Nephron (organoid): ENCODE results near the gene N4BP2L2.

Experiments
- H3K27ac Mint-ChIP-seq, 3 experiments: 2 replicates each; pipeline ENCODE4 v1.8.0; 2020; ENCODE audit warnings: mixed read lengths in 3 of 3, mild to moderate bottlenecking in 2 of 3, moderate library complexity in 1 of 3
- H3K27me3 Mint-ChIP-seq: 2 replicates; pipeline ENCODE4 v1.8.0; 2021; ENCODE audit warnings: low read depth, mild to moderate bottlenecking, moderate library complexity, mixed read lengths
- H3K36me3 Mint-ChIP-seq: 2 replicates; pipeline ENCODE4 v1.8.0; 2020; ENCODE audit warnings: low read depth, mixed read lengths
- H3K4me1 Mint-ChIP-seq: 2 replicates; pipeline ENCODE4 v1.8.0; 2020; ENCODE audit warnings: mixed read lengths
- H3K4me3 Mint-ChIP-seq, 3 experiments: 2 replicates each; pipeline ENCODE4 v1.8.0; 2020; ENCODE audit warnings: mild to moderate bottlenecking in 3 of 3, mixed read lengths in 3 of 3, moderate library complexity in 2 of 3
- H3K9me3 Mint-ChIP-seq: 2 replicates; pipeline ENCODE4 v1.8.0; 2020; ENCODE audit warnings: mixed read lengths
- TF ChIP-seq, protein P1 (sequence below), 3 experiments: fragments of 200-600 bp; sonication (generic); IDR thresholded peaks; one replicate each; pipeline ENCODE4 v1.5.0; 2021; ENCODE audit warnings: antibody characterized with exemption in 3 of 3; ENCODE audit not compliant: unreplicated experiment in 3 of 3

Gene N4BP2L2

DNA sequence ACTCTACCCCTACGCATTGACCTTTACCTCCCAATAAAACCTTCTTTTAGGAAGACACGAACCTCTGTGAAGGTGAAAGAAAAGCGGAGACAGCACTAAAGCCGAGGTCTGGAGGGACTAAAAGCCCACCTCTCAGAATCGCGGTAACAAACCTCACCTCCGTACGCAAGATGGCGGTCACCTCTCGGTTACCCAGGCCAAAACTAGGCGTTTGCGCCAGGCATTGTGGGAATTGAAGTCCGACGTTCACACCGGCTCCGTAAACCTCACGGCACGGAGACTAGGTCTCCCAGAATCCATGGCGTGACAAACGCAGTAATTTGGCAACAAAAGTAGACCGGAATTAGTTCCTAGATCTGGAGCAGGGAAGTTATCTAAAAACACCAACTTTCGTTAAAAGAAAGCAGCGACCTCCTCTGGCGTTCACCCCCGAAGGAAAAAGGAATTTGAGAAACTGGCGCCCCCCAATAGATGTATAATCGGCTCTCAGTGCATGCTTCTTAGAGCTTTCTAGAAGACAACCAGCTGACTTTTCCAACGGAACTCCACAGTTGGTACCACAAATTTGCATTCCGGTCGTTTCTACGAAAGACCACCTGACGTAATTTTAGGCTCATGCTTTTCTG, at the start of gene N4BP2L2:
N4BP2L2 (minus strand) TSS at position 175 of the 626 bp plus-strand sequence. CDS start 1,768 bp downstream, outside the sequence.
- Mint-ChIP-seq H3K27me3 (no peaks in the 10 kb centered on the region), H3K36me3 (peaks cover 43% of the 10 kb centered on the region), H3K4me1 (peaks cover 31% of the 10 kb centered on the region), H3K4me3 (peak within 1 kb of the TSS; percentile 99 to 100 (median 99)), H3K27ac (peak within 1 kb of the TSS; percentile 98 to 99 (median 99)), H3K9me3 (peaks cover 12% of the 10 kb centered on the region)
- TF ChIP-seq, protein P1, sequence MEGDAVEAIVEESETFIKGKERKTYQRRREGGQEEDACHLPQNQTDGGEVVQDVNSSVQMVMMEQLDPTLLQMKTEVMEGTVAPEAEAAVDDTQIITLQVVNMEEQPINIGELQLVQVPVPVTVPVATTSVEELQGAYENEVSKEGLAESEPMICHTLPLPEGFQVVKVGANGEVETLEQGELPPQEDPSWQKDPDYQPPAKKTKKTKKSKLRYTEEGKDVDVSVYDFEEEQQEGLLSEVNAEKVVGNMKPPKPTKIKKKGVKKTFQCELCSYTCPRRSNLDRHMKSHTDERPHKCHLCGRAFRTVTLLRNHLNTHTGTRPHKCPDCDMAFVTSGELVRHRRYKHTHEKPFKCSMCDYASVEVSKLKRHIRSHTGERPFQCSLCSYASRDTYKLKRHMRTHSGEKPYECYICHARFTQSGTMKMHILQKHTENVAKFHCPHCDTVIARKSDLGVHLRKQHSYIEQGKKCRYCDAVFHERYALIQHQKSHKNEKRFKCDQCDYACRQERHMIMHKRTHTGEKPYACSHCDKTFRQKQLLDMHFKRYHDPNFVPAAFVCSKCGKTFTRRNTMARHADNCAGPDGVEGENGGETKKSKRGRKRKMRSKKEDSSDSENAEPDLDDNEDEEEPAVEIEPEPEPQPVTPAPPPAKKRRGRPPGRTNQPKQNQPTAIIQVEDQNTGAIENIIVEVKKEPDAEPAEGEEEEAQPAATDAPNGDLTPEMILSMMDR (IDR thresholded peaks at IDR 0.05; ENCODE audit: unreplicated experiment in 3 of 3): peak in 2 of 3 experiments; percentile 43 to 47

DNA sequence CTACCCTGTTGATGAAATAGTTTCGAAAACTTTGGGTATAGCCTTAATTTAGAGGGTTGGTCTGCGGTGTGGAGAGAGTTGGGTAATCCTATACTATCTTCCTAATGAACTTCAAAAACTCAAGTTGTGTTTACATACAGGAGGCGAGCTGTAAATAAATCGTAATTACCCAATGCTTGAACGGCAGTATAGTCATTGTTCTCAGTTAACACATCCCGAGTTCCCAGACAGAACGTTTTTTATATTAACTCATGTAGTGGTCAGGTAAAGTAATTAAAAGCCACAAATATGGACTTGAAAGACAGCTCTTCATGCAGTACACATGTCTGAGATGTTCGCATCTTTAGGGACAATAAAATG, 49.2 kb upstream of the N4BP2L2 start:
- Mint-ChIP-seq H3K9me3 (no peaks in the 10 kb centered on the region), H3K4me3 (peak overlapping the region; percentile 84 to 97 (median 93)), H3K27me3 (peaks cover 6% of the 10 kb centered on the region), H3K36me3 (peaks cover 8% of the 10 kb centered on the region), H3K4me1 (peaks cover 36% of the 10 kb centered on the region), H3K27ac (peak overlapping the region; percentile 97 to 100 (median 97))
- TF ChIP-seq, protein P1 (IDR thresholded peaks at IDR 0.05; ENCODE audit: unreplicated experiment in 3 of 3): no peak

DNA sequence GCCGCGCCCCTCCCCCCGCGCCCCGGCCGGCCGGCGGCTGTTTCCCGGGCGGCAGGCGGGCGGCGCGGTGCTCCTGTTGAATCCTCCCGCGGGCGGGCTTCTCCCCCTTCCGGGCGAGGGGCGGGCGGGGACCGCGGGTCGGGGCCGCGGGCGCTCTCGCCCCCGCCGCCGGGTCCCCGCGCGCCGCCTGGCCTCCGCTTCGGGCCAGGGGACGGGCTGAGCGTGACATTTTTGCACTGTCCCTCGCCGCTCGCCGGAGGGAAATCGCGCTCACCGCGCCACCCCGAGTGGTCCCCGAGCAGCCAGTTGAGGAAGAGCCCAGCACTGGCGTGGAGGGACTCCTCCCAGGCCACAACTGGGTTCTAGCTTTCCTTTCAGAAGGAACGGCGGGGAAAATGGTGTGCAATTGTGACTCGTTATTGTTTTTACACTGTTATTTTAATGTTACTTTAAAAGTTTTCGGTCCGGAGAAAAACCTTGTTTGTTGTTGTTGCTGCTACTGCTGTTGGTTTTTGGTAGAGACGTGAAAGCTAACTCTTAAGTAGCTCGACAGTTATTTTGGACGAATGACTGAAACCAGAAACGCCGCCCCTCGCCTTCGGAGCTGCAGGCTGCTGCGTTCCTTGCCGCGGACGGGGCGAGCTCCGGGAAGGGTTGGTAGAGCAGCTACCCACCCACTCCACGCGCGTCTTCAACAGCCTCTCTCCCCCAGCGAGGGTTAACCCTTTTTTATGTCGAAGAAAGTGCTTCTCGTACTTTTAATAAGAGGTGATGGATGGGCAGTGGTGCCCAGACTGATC, 48.6 kb upstream of the N4BP2L2 start:
- Mint-ChIP-seq H3K27me3 (peaks cover 6% of the 10 kb centered on the region), H3K36me3 (peaks cover 3% of the 10 kb centered on the region), H3K27ac (peak overlapping the region; percentile 97 to 100 (median 97)), H3K4me3 (peak overlapping the region; percentile 84 to 97 (median 93)), H3K4me1 (peaks cover 32% of the 10 kb centered on the region), H3K9me3 (no peaks in the 10 kb centered on the region)
- TF ChIP-seq, protein P1 (IDR thresholded peaks at IDR 0.05; ENCODE audit: unreplicated experiment in 3 of 3): no peak

DNA sequence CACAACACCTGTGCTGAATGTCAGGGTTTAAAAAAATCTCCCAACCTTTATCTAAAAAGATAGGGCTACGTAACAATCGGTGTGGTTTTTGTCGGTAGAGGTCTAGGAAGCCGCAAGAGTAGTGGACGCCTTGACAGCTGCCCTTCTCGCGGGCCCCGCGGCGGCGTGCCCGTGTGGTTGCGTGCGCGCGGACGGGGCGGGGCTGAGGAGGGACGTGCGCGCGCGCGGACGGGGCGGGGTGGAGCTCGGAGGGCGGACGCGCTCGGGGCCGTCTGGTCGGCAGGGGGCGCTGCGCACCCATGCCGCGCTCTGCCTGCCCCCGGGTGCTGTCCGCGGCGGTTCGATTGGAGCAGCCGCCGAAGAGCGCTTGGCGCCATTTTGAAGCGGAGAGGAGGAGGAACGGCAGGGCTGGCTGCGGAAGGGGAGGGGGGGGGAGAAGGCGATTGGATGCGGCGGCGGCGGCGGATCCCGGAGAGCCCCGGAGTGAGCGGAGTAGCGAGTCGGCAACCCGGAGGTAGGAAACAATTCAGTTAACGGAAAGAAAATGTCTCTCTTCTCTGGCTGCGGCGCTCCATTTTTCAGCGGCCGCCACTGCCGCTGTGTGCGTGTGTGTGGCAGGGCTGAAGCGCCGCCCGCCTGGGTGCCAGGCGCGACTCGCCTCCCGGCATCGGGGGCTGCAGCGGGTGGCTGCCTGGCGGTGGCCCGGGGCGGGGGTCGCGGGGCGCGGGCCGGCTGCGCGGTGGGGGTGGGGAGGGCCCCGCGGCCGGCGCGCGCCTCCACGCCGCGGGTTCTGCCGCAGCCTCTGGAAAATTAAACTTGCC, 47.7 kb upstream of the N4BP2L2 start, which contains the start of gene PDS5B:
PDS5B (plus strand) TSS at position 373 of the 821 bp plus-strand sequence. CDS start 62,321 bp downstream, outside the sequence.
- Mint-ChIP-seq H3K4me3 (peak within 1 kb of the TSS; percentile 92 to 97 (median 93)), H3K36me3 (peaks cover 3% of the 10 kb centered on the region), H3K9me3 (no peaks in the 10 kb centered on the region), H3K27ac (peak within 1 kb of the TSS; percentile 97 to 100 (median 97)), H3K4me1 (peaks cover 32% of the 10 kb centered on the region), H3K27me3 (peaks cover 6% of the 10 kb centered on the region)
- TF ChIP-seq, protein P1 (IDR thresholded peaks at IDR 0.05; ENCODE audit: unreplicated experiment in 3 of 3): peak; percentile 86 to 95 (median 94)

DNA sequence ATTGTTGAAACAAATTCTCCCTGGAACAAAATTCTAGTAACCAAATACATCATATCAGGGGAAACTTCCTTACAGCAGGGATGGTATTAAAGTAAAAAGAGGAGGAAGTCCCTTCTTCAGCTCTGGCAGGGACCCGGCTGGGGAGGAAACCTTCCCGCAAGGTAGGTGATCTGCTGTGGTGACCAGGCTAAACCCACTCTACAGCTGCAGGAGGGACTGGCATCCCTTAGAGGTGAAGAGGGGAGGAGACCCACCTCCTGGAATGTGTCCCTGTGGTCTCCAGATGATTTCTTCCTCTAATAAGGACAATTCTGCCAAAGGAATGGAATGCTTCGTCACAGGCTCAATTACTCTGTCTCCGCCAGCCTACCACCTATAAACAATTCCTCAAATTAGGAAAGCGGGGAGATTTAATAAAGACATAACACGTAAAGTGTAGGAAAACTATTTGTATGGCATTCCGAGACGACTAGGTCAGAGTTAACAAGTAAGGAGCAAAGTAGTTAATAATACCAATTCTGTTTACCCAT, 47.0 kb upstream of the N4BP2L2 start:
- Mint-ChIP-seq H3K4me1 (peaks cover 30% of the 10 kb centered on the region), H3K27ac (peak overlapping the region; percentile 91 to 98 (median 92)), H3K27me3 (peaks cover 6% of the 10 kb centered on the region), H3K9me3 (no peaks in the 10 kb centered on the region), H3K4me3 (peak overlapping the region; percentile 87 to 94 (median 92)), H3K36me3 (peaks cover 3% of the 10 kb centered on the region)
- TF ChIP-seq, protein P1 (IDR thresholded peaks at IDR 0.05; ENCODE audit: unreplicated experiment in 3 of 3): no peak
